ENCODE measurements around the gene MAT2A.
"Not testable (repeated sequence)": the region's sequence is repeated elsewhere in the genome, so short reads cannot be mapped to it uniquely, and the experiment has no call there.

The MAT2A gene

GRCh38 chr2:85547859-85548607 is 9.1 kb downstream of the MAT2A start:
- DNase-seq = no peak

- DNase-seq = no peak
Measured at GRCh38 chr2:85548608-85548900, 9.6 kb downstream of the MAT2A start.

- no peak for DNase-seq
Measured at GRCh38 chr2:85549095-85549494, 10.1 kb downstream of the MAT2A start.

GRCh38 chr2:85549826-85550225 is 10.9 kb downstream of the MAT2A start:
- DNase-seq = no peak

GRCh38 chr2:85550486-85550885 is 11.5 kb downstream of the MAT2A start:
- no peak for DNase-seq

- DNase-seq = peak; percentile 33
Measured at GRCh38 chr2:85551698-85552678, 13.0 kb downstream of the MAT2A start.

GRCh38 chr2:85553184-85553583 is 14.2 kb downstream of the MAT2A start:
- DNase-seq = no peak

GRCh38 chr2:85554980-85555612 is 16.1 kb downstream of the MAT2A start:
- no peak for DNase-seq

- DNase-seq = no peak
Measured at GRCh38 chr2:85557130-85557529, 18.2 kb downstream of the MAT2A start.

- no peak for DNase-seq
Measured at GRCh38 chr2:85558160-85558559, 19.2 kb downstream of the MAT2A start.

- DNase-seq = not testable (repeated sequence)
Measured at GRCh38 chr2:85560403-85560726, 21.4 kb downstream of the MAT2A start.

GRCh38 chr2:85560812-85561279 is 21.9 kb downstream of the MAT2A start:
- no peak for DNase-seq

GRCh38 chr2:85561280-85562212 is 22.6 kb downstream of the MAT2A start, which contains the start of gene GGCX:
Gene GGCX (minus strand): TSS chr2:85561493. CDS start chr2:85561428, 65 bp downstream.
- peak; percentile 87 for DNase-seq

GRCh38 chr2:85564144-85564563 is 25.2 kb downstream of the MAT2A start:
- no peak for DNase-seq

- no peak for DNase-seq
Measured at GRCh38 chr2:85566265-85566664, 27.3 kb downstream of the MAT2A start.

GRCh38 chr2:85575739-85576138 is 36.8 kb downstream of the MAT2A start:
- DNase-seq = no peak

GRCh38 chr2:85577063-85577385 is 38.1 kb downstream of the MAT2A start:
- DNase-seq = no peak

GRCh38 chr2:85577386-85578242 is 38.6 kb downstream of the MAT2A start, which contains the start of gene VAMP8:
Gene VAMP8 (plus strand): TSS chr2:85577586. CDS start chr2:85577647, 61 bp downstream.
- DNase-seq = no peak

- DNase-seq = no peak
Measured at GRCh38 chr2:85578243-85579180, 39.5 kb downstream of the MAT2A start.

- DNase-seq = no peak
Measured at GRCh38 chr2:85579266-85579935, 40.4 kb downstream of the MAT2A start.
